Neural progenitor cell (in vitro differentiated cells): ENCODE measurements around the gene HSDL2.

Experiments used
- CTCF ChIP-seq: fragments of 200-600 bp; sonication (generic); IDR thresholded peaks from 2 replicates; pipeline ENCODE4 v1.5.1; 2017; ENCODE audit warnings: antibody characterized with exemption, mild to moderate bottlenecking
- EZH2 ChIP-seq: fragments of 200-600 bp; sonication (generic); IDR thresholded peaks from 2 replicates; pipeline ENCODE4 v1.6.1; 2017; ENCODE audit warnings: antibody characterized with exemption, mild to moderate bottlenecking, moderate library complexity
- EZH2phosphoT487 ChIP-seq: fragments of 200-600 bp; sonication (generic); IDR thresholded peaks from 2 replicates; pipeline ENCODE4 v1.6.1; 2017; ENCODE audit warnings: antibody characterized with exemption

GRCh38 chr9:112465352-112465751, 85.4 kb downstream of the HSDL2 start:
- no peak for TF ChIP-seq EZH2phosphoT487
- TF ChIP-seq CTCF: no peak
- no peak for TF ChIP-seq EZH2
